PC-3 (cell line): ENCODE measurements around the gene SAMD4A.

Source experiments
- EZH2 ChIP-seq: fragments of 300-600 bp; sonication (generic); IDR thresholded peaks from one replicate; pipeline ENCODE4 v1.6.1; 2017; ENCODE audit warnings: antibody characterized with exemption, mild to moderate bottlenecking, low read length; ENCODE audit not compliant: unreplicated experiment
- EZH2phosphoT487 ChIP-seq: fragments of 300-600 bp; sonication (generic); IDR thresholded peaks from 2 replicates; pipeline ENCODE4 v1.6.1; 2018; ENCODE audit warnings: mild to moderate bottlenecking, antibody characterized with exemption, low read length, borderline replicate concordance
- TF ChIP-seq, protein P1 (sequence below): fragments of 300-600 bp; sonication (generic); conservative IDR thresholded peaks from 2 replicates; pipeline ENCODE4 v1.5.1; 2017; ENCODE audit warnings: antibody characterized with exemption, low read depth, mild to moderate bottlenecking, low read length

- TF ChIP-seq, protein P1, sequence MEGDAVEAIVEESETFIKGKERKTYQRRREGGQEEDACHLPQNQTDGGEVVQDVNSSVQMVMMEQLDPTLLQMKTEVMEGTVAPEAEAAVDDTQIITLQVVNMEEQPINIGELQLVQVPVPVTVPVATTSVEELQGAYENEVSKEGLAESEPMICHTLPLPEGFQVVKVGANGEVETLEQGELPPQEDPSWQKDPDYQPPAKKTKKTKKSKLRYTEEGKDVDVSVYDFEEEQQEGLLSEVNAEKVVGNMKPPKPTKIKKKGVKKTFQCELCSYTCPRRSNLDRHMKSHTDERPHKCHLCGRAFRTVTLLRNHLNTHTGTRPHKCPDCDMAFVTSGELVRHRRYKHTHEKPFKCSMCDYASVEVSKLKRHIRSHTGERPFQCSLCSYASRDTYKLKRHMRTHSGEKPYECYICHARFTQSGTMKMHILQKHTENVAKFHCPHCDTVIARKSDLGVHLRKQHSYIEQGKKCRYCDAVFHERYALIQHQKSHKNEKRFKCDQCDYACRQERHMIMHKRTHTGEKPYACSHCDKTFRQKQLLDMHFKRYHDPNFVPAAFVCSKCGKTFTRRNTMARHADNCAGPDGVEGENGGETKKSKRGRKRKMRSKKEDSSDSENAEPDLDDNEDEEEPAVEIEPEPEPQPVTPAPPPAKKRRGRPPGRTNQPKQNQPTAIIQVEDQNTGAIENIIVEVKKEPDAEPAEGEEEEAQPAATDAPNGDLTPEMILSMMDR: no peak
- no peak for TF ChIP-seq EZH2phosphoT487
- no peak for TF ChIP-seq EZH2
Measured at GRCh38 chr14:54549862-54550261, 17.1 kb upstream of the SAMD4A start.
